ENCODE data around the gene GPR33.

DNA sequence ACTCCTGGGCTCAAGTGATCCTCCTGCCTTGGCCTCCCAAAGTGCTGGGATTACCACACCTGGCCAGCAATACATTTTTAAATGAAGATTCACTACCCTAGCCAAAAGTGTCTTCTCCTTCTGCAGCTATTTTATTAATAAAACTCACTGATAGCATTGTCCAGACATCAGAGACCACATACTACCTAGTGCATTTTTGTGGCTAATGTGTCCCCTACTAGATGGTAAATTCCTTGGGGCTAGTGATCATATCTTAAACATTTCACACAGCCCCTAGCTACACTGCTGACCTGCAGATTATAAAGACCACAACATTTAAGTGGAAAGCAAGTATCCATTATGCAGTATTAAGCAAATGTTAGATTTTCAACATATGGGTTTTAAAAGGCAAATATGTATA is 47.6 kb downstream of the GPR33 start:
- no peak for TF ChIP-seq EP300 (IDR thresholded peaks at IDR 0.05; ENCODE audit: borderline replicate concordance in 1 of 2, low read depth in 1 of 2, low read length in 1 of 2)
- no peak for TF ChIP-seq RAD21 (IDR thresholded peaks at IDR 0.05; ENCODE audit: low read length)
- no peak for TF ChIP-seq GABPA (IDR thresholded peaks at IDR 0.05; ENCODE audit: low read depth)
